Stimulated activated CD4-positive, alpha-beta T cell treated with anti-CD3 and anti-CD28 coated beads, Interleukin-1b, Interleukin-23, amount 100 ng/mL, for 1 hour (primary cell): ENCODE data around the gene RLBP1.
"Not testable (repeated sequence)": the region's sequence is repeated elsewhere in the genome, so short reads cannot be mapped to it uniquely, and the experiment has no call there.

Experiments
- DNase-seq, 2 donors: peaks; one replicate each; pipeline ENCODE4 v3.0.0-alpha.2; 2020; ENCODE audit warnings: low read depth in 2 of 2

RLBP1 gene

GRCh38 chr15:89221543-89221942 lies at the start of gene RLBP1:
RLBP1 (minus strand) TSS chr15:89221579; CDS start chr15:89218975, 2,604 bp downstream.
- DNase-seq: no peak

GRCh38 chr15:89250142-89250541 lies 28.8 kb upstream of the RLBP1 start:
- DNase-seq: not testable (repeated sequence)

- DNase-seq: no peak
Measured at GRCh38 chr15:89248584-89248983, 27.2 kb upstream of the RLBP1 start.

DNA sequence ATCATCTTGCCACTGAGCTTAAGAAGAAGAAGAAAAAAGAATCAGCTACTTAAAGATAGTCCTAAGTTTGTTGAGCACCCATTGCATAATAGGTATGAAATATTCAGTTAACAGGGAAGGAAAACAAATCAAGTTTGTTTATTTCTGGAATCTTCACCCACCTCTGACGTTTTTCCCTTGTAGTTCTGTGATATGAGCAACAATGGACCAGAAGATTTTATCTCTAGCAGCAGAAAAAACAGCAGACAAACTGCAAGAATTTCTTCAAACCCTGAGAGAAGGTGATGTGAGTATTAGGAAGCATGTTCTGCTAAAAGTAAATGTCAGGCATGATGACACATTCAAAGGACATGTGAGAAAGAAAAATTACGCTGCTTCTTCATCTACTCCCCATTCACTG lies 26.1 kb upstream of the RLBP1 start:
- no peak for DNase-seq

DNA sequence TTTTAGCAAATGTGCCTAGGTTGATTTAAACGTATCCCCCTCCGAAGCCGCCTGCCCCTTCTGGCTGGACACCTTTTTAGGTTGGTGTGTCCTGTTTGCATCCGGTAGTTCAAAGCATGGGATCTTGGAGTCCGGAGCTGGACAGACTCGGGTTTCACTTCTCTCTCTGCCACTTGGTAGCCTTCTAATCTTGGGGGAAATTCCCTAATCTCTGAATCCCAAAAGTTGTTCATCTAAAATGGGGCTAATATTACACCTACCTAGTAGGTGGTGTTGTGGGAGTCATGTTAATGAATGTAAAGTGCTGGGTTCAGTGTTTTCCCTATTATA lies 23.2 kb upstream of the RLBP1 start:
- no peak for DNase-seq

DNA sequence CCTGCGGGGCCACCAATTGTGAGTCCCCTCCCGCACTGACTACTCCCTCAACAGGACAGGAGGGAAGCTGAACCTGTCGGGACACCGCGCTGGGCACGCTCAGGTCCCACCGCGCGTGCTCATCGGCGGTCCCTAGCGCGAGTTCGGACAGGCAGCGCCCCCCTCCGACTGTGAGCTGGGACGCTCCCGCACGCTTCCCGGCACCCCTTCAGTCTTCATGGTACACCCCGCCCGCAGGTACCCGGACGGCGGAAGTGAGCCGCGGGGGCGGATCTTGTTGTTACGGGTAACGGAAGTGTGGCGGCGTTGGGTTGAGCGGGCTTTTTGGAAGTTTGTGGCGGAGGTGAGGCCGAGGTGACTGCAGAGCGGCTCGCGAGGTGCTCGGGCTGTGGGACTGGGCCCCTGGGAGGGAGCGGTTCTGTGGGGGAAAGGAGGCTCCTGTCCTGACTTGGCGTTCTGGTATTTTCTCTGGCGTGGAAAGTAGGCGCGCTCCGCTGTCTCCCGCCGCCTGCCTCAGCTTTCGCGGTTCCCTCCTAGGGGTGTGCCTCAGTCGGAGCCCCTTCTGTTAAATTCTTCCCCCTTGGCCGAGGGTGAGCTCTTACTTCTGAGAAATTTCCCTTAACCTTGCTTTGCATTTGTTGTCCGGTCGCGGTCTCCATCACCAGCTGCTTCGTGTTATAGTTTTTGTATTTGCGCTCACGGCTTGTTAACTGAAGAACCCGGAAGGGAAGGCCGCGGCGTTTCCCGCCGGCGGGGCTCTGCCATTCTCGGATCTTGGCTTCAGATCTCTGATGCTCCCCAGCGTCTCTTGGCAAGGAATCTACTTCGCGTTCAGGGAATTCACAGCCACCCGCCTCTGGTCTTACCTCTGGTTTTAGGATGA lies 22.6 kb upstream of the RLBP1 start, which contains the start of gene FANCI:
TSS of gene FANCI (plus strand) at position 289 of the 883 bp plus-strand sequence. CDS start 3,669 bp downstream, outside the sequence.
- DNase-seq: peak; percentile 87 to 95

DNA sequence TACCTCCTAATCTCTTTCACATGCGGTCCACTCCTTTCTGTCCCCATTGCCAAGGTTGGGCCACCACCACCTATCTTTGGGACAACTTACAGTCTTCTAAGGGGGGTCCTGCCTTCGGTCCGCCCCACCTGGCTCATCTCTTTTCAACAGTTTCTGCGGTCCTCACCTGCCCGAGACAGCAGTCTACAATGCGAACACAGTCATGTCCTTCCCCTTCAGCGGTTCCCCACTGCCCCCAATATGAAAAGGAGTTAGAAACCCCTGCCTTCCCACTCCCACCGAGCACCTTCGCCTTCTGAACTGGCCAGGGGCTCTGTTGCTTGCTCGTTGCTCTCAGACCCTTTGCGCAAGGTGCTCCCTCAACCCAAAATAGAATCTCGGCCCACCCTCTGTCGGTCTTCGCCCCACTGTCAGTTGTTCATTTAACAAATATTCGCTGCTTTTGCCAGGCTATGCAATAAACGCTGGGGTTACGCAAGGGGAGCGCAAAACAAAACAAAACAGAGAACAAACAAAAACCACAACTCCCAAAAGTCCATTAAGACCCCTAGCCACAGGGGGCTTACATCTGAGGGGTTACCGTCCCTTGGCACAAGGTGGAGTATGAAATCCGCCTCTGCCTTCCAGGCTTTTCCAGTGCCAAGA lies 21.8 kb upstream of the RLBP1 start:
- no peak for DNase-seq

GRCh38 chr15:89239883-89240810 lies 18.8 kb upstream of the RLBP1 start:
- not testable (repeated sequence) for DNase-seq

DNA sequence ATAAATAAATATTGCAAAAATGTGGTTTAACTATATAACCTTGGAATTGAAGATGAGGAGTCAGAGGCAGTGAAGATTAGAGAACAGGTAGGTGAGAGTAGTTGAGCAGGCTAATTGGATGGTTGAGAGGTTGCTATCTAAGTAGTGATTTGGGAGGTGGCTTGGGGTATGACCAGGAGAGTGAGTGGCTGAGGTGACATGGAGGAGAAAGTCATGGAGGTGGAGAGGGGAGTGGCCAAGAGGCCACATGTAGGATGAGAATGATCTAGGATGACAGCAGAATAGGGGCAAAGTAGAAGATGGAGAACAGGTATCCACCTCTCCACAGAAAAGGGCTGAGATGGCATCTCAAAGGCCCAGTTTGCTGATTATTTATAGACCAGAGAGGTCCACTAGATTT lies 10.5 kb upstream of the RLBP1 start:
- DNase-seq: no peak

- DNase-seq: no peak
Measured at GRCh38 chr15:89230277-89230676, 8.9 kb upstream of the RLBP1 start.

DNA sequence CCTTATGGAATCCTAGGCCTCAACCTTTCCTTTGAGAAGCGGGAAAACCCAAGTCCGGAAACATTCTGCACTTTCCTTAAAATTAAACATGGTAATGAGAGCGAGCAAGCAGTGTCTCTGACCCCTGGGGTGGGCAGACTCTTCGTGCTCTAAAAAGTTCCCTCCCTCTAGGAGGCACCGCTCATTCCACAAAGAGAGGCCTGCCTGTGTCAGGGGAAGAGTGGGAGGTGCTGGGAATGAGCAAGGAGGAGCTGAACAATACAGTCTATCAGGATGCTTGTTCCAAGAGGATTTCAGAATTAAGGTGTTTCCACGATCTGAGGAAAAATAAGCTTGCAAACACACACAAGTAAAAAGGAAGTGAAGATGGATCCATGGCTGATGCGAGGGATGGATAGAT lies 6.0 kb upstream of the RLBP1 start:
- no peak for DNase-seq

GRCh38 chr15:89226359-89227221 lies 5.2 kb upstream of the RLBP1 start:
- DNase-seq: no peak

GRCh38 chr15:89225588-89225987 lies 4.2 kb upstream of the RLBP1 start:
- DNase-seq: no peak

- DNase-seq: no peak
Measured at GRCh38 chr15:89218531-89218930, 2.8 kb downstream of the RLBP1 start.

GRCh38 chr15:89217686-89218376 lies 3.5 kb downstream of the RLBP1 start:
- DNase-seq: no peak

DNA sequence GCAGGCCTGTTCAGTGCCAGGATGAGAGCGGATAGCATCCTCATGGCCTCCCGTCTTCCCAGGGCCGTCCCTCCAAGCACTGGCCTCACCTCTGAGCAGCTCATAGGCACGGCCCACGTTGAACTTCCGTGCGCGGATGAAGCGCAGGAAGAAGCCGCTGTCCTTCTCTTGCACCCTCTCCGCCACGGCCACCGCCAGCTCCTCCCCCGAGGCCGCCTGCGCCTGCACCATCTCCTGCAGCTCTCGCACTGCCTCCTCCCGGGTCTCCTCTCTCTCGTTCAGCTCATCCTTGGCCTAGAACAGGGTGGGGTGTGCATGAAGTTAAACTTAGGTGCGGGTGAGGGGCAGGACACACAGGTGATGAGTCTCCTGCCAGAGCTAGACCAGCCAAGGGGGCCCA lies 4.3 kb downstream of the RLBP1 start:
- DNase-seq: no peak

DNA sequence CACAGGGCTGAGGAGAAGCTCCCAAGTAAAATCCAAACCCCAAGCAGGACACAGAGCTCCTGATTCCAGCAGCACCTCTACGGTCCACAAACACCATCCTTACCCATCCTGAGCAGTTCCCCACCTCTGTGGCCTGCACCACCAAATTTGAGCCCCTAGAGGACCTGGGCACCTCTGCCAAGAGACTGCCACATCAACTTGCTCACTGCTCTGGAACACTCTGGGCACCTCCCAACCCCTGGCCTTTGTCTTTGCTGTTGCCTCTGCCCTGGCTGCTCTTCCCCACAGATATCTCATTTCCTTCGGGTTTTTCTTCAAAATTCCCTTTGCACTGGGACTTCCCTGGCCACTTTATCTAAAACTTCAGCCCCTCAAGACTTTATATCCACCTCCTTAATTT lies 5.8 kb downstream of the RLBP1 start:
- no peak for DNase-seq

DNA sequence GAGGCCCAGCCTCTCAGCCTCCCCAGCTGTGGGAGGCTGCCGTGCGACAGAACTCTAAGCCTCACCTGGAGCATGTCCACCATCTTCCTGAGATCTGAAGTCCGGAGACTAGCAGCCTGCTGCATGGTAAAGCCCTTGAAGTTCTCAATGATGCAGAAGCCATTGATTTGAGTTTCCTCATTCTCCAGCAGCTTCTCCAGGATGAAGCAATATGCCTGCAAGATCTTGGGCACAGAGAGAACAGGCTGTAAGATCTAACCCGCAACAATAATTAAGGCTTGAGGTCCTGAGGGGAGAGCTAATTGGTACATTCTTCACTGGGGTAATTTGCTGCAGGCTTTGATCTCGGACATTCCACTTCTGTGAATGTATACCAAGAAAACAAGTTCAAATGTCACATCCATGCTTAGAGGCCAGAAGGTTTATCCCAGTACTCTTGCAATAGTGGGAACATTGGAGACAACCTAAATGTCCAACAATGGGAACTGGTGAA lies 9.7 kb downstream of the RLBP1 start:
- no peak for DNase-seq

GRCh38 chr15:89209057-89209456 lies 12.3 kb downstream of the RLBP1 start:
- no peak for DNase-seq

DNA sequence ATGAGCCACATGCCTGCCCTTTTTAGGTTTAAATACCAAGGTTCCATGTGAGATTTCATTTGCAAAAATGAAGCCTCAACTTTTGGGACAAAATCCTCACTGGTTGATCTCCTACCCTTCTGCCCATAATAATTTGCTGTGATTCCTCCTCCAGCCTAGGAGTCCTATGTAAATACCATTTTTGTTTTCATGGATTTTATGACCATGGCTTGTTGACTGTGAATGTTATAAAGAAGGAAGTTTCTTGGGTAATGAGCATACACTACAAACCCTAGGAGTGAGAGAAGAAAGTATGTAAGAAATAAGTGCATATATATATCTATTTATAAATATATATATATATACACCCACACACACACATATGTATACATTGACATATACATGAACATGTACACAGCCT lies 13.1 kb downstream of the RLBP1 start:
- DNase-seq: no peak
